GM18951 (cell line): ENCODE measurements around the gene KMT2A.

Experiments
- POLR2A ChIP-seq: IDR thresholded peaks from 4 replicates; pipeline ENCODE4 v1.6.1; 2011; ENCODE audit warnings: mild to moderate bottlenecking; ENCODE audit not compliant: insufficient read length, insufficient read depth; ENCODE audit errors: extremely low read depth
- in situ Hi-C: fragments of 300-500 bp; cut with MboI; formaldehyde crosslinking; loops from one replicate; pipeline ENCODE4 v1.12.0; 2022; ENCODE audit warnings: low sequenced_read_pairs, mixed read lengths, inconsistent platforms; ENCODE audit not compliant: unreplicated experiment

The KMT2A gene

DNA sequence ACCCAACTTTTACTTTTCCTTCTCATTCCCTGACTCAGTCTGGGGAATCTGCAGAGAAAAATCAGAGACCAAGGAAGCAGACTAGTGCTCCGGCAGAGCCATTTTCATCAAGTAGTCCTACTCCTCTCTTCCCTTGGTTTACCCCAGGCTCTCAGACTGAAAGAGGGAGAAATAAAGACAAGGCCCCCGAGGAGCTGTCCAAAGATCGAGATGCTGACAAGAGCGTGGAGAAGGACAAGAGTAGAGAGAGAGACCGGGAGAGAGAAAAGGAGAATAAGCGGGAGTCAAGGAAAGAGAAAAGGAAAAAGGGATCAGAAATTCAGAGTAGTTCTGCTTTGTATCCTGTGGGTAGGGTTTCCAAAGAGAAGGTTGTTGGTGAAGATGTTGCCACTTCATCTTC is 37.2 kb downstream of the KMT2A start:
- no peak for TF ChIP-seq POLR2A
- in situ Hi-C loops, result no loop called here

- in situ Hi-C loops, result no loop called here
- TF ChIP-seq POLR2A, result no peak
Observed at GRCh38 chr11:118476676-118477075, 40.4 kb downstream of the KMT2A start.

GRCh38 chr11:118481238-118481637 is 44.9 kb downstream of the KMT2A start:
- in situ Hi-C loops, result loop anchor here (10.0 kb wide), 1 partner anchor 86 kb away; no protein-coding TSS in a partner anchor

- TF ChIP-seq POLR2A, result no peak
- in situ Hi-C loops, result loop anchor here (10.0 kb wide), 1 partner anchor 90 kb away; no protein-coding TSS in a partner anchor
Observed at GRCh38 chr11:118484405-118484804, 48.1 kb downstream of the KMT2A start.

DNA sequence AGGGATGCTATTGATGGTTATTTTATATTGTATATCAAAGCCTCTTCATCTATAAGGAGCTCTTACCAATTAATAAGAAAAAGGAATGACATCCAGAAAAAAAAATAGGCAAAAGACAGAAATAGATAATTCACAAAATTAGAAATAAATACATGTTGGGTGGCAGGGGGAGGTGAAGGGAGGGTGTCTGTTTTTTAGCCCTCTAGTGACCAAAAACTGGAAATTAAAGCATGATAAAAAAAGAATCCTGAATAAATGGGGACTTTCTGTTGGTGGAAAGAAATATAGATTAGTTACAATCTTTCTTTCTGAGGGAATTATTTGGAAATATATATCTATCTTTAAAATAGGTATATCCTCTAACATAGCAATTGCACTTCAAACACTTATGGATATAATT is 49.0 kb downstream of the KMT2A start:
- no peak for TF ChIP-seq POLR2A
- in situ Hi-C loops, result loop anchor here (10.0 kb wide), 1 partner anchor 90 kb away; no protein-coding TSS in a partner anchor

DNA sequence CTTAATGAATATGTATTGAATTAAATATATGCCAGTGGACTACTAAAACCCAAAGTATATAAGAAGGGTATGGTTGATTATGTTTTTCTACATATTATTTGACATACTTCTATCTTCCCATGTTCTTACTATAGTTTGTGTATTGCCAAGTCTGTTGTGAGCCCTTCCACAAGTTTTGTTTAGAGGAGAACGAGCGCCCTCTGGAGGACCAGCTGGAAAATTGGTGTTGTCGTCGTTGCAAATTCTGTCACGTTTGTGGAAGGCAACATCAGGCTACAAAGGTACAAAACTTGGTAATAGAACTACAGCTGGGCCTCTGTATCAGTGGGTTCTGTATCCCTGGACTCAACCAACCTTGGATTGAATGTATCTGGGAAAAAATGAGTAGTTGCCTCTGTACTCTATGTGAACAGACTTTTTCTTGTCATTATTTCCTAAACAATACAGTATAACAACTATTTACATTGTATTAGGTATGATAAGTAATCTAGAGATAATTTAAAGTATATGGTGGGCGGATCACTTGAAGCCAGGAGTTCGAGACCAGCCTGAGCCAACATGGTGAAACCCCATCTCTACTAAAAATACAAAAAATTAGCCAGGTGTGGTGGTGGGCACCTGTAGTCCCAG is 52.3 kb downstream of the KMT2A start:
- in situ Hi-C loops, result loop anchor here (10.0 kb wide), 1 partner anchor 94 kb away; no protein-coding TSS in a partner anchor
- no peak for TF ChIP-seq POLR2A

DNA sequence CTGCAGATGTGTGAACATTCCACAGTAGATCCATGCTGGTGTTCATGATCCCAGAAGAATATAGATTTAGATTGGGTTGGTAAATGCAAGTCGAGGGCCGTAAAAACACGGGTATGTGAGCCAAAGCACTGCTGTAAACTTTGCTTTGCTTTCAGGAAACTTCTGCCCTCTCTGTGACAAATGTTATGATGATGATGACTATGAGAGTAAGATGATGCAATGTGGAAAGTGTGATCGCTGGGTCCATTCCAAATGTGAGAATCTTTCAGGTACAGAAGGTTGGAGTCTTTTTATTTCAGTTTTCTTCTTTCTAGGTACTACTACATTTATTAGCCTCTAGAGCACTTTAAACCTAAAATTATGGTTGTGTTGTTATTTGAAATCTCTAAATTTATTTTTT is 54.7 kb downstream of the KMT2A start:
- in situ Hi-C loops, result no loop called here
- no peak for TF ChIP-seq POLR2A

- in situ Hi-C loops, result no loop called here
- TF ChIP-seq POLR2A, result no peak
Observed at GRCh38 chr11:118497831-118498230, 61.5 kb downstream of the KMT2A start.

DNA sequence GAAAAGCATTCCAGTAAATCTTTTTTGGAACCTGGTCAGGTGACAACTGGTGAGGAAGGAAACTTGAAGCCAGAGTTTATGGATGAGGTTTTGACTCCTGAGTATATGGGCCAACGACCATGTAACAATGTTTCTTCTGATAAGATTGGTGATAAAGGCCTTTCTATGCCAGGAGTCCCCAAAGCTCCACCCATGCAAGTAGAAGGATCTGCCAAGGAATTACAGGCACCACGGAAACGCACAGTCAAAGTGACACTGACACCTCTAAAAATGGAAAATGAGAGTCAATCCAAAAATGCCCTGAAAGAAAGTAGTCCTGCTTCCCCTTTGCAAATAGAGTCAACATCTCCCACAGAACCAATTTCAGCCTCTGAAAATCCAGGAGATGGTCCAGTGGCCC is 66.9 kb downstream of the KMT2A start:
- TF ChIP-seq POLR2A, result no peak
- in situ Hi-C loops, result no loop called here

GRCh38 chr11:118511601-118512000 is 75.3 kb downstream of the KMT2A start:
- no peak for TF ChIP-seq POLR2A

GRCh38 chr11:118514103-118514502 is 77.8 kb downstream of the KMT2A start:
- TF ChIP-seq POLR2A, result no peak
- in situ Hi-C loops, result no loop called here

More at GRCh38 chr11:118511601-118512000, 75.3 kb downstream of the KMT2A start:
- in situ Hi-C loops, result no loop called here

- in situ Hi-C loops, result no loop called here
- no peak for TF ChIP-seq POLR2A
Observed at GRCh38 chr11:118519549-118519948, 83.3 kb downstream of the KMT2A start.

- no peak for TF ChIP-seq POLR2A
- in situ Hi-C loops, result no loop called here
Observed at GRCh38 chr11:118521892-118522311, 85.6 kb downstream of the KMT2A start.

GRCh38 chr11:118522571-118523072 is 86.3 kb downstream of the KMT2A start:
- in situ Hi-C loops, result no loop called here
- no peak for TF ChIP-seq POLR2A
